GM18508 (cell line): Measurements from ENCODE around the gene BICD1.

ENCODE experiments used
- ATAC-seq: cut with Tn5 transposase; IDR thresholded peaks from one replicate; pipeline ENCODE4 v1.9.1; 2021; ENCODE audit warnings: moderate number of reproducible peaks; ENCODE audit not compliant: insufficient read depth, unreplicated experiment

The BICD1 gene

DNA sequence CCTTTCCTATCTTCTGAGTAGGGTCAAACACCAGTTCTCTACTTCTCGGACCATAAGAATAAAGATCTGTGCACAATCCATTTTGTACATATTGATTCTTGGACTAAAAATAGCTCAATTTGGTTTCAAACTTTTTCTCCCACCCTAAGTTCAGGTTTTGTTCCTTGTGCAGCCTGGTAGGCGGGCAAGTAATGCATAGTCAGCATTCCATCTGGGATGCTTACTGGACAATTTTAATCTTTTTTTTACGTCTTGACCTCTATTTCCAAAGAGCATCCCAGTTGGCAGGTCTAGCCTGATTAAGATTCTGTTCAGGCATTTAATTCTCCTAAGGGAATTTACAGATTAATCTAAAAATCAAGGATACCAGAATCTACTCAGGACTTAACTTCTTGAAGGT is 126.9 kb downstream of the BICD1 start:
- ATAC-seq, result no peak

DNA sequence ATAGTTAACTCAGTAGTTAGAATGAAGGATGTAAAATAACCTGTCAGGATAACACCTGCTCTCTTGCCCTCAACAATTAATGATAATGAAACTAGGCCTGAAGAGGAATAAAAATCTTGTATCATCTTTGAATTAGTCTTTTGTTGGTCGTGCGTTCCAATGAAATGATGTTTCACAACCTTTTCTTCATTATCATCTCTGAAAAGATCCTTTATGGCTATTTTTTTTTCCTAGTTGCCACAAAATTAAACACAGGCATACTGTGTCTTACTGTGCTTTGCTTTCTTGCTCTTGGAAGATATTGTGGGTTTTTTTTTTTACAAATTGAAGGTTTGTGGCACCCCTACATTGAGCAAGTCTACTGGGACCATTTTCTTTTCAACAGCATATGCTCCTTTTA is 128.6 kb downstream of the BICD1 start:
- no peak for ATAC-seq

DNA sequence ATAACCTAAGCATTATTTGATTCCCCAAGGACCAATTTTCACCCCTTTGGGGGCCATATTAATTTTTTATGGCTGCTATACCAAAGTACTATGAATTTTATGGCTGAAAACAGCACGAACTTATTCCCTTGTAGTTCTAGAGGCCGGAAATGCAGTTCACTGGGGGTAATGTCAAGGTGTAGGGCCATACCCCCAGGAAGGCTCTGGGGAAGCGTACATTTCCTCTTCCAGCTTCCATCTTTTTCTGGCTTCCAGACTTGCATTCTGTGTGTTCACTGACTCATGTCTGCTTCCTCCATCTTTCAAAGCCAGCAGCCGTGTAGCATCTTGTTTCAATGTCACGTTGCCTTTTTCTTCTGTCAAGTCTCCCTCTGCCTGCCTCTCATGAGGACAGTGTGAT is 133.5 kb downstream of the BICD1 start:
- no peak for ATAC-seq

DNA sequence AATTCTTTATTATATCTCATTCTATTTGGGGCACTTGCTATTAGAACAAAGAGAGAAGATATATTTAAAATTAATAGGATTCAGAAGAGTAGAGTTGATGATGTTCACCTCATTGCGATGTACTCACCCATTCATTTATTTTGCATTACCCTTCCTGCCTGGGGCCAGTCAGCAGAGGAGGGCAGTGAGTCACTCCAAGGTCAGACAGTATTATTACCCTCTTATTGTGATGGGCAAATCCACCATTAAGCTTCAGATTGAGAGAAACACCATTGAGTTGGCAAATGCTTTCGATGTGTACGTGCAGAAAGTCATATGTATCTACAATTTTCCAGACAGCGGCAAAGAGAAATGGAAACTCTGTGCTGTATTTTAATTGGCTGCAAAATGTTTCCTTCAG is 134.2 kb downstream of the BICD1 start:
- ATAC-seq, result no peak

DNA sequence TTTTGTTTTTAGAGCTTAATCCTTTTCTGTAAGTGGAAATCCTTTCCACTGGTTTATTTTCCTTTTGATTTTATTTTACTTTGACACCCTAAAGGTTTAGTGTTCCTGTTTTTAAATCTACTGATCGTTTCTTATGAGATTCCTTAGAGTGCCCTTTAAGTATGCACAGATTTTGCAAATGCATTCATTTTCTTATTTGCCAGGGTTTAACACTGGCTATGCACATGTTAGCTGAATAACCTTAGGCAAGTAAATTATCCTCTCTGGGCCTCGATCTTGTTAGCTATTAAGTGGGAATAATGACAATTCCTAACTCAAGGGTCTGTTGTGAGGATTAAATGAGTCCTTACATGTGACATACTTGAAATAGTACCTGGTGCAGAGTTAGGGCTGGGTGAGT is 136.0 kb downstream of the BICD1 start:
- no peak for ATAC-seq

DNA sequence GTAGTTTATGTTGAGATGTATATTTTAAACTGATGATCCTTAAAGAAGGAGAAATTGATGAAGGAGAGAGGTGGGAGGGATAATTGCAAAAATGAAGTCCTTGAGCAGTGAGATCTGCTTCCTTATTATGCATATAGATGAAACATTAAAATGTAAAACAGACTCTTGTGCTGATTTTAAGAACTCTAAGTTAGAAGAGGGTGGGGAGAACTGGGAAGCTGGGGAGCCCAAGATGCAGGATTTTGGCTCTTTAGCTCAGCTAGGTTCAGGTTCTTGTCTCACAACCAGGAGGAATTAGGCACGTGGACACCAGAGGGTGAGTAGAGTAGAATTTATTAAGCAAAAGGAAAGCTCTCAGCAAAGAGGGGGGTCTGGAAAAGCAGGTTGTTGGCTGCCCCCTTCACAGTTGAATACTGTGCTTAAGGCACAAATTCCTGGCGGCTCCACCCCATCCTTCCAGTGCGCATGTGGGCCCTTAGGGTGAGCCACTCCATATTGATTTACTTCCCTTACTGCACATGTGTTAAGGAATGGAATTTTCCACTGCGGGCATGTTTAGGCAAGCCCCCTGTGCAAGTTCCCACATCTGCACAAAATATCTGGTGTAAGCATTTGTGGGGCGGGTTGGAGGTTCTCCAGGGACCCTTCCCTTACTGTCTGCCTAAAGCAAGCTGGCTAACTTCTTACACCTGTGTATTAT is 141.9 kb downstream of the BICD1 start:
- no peak for ATAC-seq

DNA sequence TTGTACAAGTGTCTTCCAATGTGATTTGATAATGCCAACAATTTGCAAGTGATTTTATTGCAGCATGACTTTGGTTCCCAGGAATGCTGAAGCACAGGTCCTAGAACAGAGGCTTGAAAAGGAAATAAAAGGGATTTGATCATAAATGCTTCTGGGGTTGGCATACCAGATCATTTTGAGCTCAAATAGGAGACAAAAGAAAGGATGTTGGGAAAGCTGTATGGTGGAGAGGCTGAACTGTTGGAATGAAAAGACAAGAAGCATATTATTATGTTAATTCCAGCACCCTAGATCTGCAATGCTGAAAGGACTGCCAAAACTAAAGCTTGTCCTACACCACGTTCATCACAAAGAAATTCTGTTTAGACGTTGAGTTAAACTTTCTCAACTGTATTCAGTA is 143.1 kb downstream of the BICD1 start:
- ATAC-seq, result no peak

DNA sequence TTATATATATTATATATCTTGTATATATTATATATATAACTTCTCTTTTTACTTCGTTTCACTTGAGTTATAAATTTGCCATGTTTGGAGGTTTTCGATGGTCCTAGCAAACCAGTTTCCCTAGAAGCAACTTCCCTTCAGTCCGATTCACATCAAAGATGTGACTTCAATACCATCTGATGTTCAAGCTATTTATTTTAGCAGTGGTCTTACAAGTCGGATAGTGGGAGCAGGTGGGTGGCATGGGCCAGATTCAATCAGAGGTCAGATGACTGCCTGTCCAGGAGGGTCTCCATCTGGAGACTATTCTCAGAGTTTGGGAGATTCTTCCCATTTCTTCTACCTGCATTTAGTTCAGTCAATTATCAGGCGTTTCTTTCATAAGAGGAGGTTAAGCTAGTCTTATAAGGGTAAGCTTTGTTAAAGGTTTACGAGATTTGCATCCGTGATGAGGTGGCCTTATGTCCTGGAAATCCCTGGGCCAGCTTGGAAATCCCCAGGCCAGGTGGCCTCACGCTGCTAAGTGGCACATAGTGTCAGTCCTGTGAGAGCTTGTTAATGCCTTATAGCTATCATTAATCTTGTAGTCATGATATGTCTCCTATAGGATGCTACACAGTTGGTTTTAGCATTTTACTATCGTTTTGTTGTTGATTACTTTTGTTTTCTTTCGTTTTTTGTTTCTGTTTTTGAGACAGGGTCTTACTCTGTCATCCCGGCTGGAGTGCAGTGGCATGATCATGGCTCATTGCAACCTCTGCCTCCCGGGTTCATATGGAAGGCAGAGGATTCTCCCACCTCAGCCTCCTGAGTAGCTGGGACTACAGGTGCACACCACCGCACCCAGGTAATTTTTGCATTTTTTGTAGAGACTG is 145.8 kb downstream of the BICD1 start:
- peak; percentile 84 for ATAC-seq

DNA sequence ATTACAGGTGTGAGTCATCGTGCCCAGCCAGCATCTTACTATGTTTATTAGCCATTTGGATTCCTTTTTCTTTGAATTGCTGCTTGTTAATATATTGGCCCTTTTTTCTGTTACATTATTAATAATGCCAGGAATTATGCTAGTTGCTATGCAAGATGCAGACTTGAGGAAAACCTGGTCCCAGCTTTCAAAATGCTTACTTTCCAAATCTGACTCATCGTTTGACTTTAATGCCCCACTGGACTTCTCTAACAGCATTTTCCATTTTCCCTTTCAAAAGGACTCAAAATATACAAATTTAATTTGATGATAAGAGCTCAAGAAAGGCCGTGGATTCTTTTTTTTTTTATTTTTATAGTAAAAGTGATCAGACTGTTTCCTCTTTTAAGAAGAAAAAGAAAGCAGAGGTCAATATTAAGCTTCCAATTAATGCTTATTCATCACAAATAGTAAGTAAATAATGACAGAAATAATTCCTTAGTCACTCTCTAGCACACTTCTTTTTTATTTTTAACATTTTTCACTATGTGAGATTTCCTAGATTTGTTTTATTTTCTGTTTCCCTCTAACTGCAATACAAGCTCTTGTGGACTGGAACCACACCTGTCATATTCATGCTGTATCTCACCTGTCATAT is 146.6 kb downstream of the BICD1 start:
- ATAC-seq, result no peak

DNA sequence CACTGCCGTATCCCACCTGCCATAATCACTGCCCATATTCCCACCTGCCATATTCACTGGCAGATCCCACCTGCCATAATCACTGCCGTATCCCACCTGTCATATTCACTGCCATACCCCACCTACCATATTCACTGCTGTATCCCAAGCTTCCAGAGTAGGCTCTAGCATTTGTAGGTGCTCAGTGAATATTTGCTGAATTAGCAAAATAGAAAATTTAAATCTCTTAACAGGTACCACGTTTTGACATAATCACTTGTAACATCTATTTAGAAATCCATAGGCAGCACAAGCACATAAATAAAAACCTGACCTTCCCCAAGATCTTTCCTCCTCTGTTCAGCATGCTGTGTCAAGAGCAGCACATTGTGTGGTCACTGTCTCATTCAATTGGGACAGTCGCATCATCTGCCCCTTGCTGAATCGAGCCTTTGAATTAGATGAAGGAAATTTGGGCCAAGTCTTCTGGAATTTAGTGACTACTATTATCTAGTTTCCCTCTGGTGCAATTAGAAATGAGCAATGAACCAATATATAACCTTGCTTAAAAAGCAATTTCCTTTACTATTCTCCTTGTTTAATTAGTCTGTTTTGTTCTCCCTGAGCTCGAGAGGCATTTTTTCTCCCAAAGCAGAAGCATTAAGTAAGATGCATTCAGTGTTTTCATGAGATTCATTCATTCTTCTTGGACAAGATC is 147.8 kb downstream of the BICD1 start:
- ATAC-seq, result no peak

DNA sequence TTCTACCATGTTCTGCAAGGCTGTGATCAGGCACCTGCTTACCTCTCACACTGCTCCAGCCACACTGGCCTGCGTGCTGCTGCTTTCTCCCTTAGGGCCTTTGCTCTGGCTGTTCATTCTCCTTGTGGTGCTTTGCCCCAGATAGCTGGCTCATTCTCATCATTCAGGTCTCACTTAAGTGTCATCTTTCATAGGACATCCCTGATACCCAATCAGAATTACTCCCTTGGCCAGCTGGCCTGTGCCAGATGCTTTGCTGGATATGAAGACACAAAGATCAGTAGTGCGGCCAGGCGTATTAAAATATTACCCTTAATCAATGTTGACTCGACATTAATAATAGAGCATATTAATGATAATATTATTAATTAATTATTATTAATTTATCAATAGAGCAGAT is 148.9 kb downstream of the BICD1 start:
- no peak for ATAC-seq

DNA sequence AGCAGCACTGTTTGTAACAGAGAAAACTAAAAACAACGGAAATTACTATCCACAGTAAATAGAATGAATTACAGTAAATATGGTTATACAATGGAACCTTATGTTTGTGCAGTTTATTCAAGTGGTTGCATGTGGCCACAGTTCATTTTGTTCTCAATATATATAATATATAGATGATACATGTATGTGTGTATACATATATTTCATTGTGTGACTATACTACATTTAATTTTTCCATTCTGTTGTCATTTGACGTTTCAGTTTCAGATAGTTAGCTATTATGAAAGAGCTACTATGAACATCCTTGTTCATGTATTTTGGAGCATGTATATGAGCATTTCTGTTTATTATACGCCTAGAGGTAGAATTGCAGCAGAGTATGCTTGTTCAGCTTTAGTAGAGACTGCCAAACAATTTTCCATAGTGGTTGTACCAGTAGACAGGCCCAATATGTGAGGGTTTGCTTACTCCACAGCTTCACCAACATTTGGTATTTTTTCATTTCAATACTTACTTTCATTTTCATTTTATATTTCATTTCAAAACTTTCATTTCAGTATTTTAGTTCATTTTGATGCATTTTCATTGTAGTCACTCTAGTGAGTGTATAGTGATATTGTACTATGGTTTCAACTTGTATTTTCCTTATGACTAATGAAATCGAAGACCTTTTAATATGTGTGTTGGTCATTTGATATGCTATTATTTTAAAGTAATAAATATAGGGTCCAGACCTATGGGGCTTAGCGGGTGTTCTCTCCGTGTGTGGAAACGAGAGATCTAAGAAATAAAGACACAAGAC is 151.2 kb downstream of the BICD1 start:
- ATAC-seq, result no peak

DNA sequence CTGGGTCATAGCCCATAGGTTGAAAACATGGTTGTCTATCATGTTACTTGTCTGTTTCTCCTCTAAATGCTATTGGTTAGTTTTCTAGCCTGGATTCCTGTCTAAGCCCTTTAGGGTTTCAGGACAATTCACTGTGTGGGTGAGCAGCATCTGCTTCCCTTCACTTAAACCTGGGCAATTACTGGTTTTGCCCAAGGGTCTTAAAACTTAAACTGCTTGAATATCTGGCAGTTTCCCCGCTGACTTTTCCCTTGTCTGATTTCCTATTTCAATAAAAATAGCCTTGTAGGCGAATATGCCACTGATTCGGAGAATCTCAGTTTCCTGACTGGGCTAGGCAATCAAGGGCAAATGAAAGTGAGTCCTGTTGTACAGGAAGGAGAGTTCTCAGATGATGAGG is 154.0 kb downstream of the BICD1 start:
- ATAC-seq, result no peak

DNA sequence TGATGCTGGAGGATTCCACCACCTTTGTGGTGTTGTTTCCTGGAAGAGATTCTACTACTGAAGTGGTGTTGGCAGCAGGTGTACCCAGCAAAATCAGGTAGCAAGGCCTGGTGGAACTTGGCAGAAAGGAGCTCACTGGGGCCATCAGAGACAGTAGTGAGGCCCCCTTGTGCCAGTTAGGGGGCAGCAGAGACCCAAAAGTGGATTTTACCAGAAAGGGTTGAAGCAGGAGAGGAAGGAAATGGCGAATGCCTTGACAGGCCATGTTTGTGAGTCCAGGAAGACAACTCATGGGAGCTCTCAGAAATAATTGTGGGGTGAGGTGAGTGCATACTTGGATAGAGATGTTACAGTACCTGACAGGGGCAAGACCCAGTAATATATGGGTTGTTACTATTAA is 155.0 kb downstream of the BICD1 start:
- ATAC-seq, result no peak

DNA sequence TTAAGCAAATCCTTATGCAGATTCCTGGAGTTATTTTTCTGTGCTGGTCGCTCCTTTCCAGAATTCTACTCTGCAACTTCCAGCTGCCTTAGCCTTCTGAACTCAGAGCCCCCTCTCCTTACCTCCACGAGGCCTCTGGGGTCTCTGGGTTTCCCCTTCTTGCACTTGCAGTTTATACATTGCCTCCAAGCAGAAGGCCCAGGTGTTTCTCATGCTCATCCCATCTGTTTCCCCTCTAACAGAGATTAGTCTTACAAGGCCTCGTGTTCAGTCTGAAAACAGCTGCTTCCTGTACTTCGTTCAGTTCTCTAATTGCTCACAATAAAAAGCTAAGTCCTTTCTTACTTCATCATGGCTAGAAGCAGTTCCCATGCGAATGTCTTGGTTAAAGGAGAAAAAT is 158.3 kb downstream of the BICD1 start:
- ATAC-seq, result peak; percentile 61

DNA sequence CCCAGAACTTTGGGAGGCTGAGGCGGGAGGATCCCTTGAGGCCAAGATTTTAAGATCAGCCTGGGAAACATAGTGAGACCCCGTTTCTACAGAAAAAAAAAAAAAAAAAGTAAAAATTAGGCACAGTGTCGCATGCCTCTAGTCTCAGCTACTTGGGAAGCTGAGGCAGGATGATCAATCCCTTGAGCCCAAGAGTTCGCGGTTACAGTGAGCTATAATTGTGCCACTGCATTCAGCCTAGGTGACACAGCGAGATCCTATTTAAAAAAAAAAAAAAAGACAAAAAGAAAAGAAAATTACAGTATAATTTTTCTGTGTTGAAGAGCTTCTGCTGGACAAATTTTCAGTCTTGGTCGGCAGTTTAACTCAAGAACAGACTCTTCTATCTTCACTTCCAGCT is 158.8 kb downstream of the BICD1 start:
- no peak for ATAC-seq

DNA sequence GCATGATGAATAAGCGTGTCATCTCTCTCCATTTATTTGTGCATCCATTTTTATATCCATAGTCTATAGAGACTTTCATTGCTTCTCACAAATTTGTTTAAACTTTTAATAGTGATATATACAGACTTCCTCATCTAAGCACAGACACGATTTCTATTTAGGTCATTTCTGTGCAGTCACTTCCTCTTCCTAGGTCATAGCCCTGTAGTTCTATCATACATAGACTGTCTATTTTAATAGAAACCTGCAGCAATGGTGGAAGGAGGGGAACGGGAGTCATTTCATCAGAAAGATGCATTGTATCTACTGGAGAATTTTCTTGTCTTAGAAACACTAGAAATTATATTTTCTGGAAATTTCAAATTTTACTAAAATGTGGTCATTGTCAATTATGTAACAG is 159.3 kb downstream of the BICD1 start:
- peak; percentile 46 for ATAC-seq

DNA sequence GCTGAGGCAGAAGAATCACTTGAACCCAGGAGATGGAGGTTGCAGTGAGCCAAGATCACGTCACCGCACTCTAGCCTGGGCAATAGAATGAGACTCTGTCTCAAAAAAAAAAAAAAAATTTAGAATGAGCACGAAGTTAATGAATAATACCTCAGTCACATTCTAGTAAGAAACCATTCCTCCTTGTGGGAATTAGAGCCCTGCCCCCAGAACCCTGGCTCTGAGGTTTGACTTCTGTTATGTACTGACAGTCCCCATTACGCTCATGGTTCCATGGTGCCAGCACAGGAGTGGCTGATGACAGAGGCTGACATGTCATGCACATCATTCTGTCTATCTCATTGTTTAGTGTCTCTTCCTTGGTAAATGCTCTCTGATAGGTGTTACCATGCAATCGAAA is 160.1 kb downstream of the BICD1 start:
- ATAC-seq, result no peak

DNA sequence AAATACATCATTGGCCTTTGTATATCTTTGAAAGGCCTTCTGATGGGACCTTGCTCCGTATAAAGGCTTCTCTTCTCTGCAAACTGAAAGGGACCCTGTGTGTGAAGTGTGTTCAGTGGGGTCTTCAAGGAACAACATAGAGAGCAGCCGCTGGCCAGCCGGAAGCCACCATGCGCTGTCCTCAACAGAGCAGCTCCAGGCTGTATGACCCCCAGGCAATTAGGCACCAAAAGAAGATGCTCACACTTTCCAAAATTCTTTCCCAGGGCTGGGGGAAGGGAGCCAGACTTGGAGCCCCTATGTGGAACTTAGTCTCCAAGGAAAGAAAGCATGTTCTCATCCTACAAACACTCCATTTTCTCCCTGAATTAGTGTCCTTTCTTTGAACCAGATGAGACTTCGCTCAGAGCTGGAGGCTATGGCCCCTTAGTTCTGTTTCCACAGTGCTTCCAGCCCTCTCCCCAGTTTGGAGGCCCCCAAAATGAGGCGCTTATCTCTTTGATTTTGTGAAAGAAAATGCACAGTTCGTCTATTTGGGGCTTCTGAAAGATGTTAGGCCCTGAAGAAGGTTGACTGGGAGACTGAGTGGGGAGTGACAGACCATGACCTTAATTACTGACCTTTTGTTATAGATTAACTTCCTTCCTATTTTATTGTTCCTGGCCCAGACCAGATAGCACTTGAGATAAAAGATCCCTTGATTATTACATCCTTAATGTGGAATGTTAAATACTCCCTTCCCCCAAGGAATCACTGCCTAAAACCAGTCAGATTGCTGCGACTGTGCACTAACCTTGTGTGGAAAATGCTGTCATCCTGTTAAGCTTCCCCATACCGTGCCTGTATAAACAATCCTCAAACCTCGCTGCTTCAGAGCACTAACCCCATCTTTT is 164.4 kb downstream of the BICD1 start:
- no peak for ATAC-seq
